Measurements from ENCODE around the gene ARPC4.
A peak's percentile ranks its signal among the peaks of the same experiment; 100 is the strongest.

The ARPC4 gene

GRCh38 chr3:9825451-9826040, 32.7 kb downstream of the ARPC4 start:
- no peak for ATAC-seq
- no peak for TF ChIP-seq ZNF565 (CRISPR knock-in tag; conservative IDR thresholded peaks at IDR 0.05; ENCODE audit: low read depth)
- TF ChIP-seq ZFP3 (CRISPR knock-in tag; IDR thresholded peaks at IDR 0.05) = no peak
- TF ChIP-seq TOX (CRISPR knock-in tag; IDR thresholded peaks at IDR 0.05; ENCODE audit: borderline replicate concordance) = no peak
- TF ChIP-seq ESRRG (CRISPR knock-in tag; IDR thresholded peaks at IDR 0.05) = no peak
- no peak for TF ChIP-seq ZFP30 (CRISPR knock-in tag; IDR thresholded peaks at IDR 0.05)
- TF ChIP-seq TSHZ2 (CRISPR knock-in tag; IDR thresholded peaks at IDR 0.05) = no peak
- TF ChIP-seq ZNF70 (CRISPR knock-in tag; IDR thresholded peaks at IDR 0.05) = no peak
- no peak for TF ChIP-seq POU6F1 (CRISPR knock-in tag; IDR thresholded peaks at IDR 0.05; ENCODE audit: borderline replicate concordance, low read depth)
- no peak for TF ChIP-seq GLIS3 (CRISPR knock-in tag; IDR thresholded peaks at IDR 0.05)
- TF ChIP-seq ZC3H10 (CRISPR knock-in tag; IDR thresholded peaks at IDR 0.05) = no peak
- no peak for TF ChIP-seq CSDC2 (CRISPR knock-in tag; IDR thresholded peaks at IDR 0.05)
- no peak for TF ChIP-seq CSRNP3 (CRISPR knock-in tag; IDR thresholded peaks at IDR 0.05)
- no peak for TF ChIP-seq OSR1 (CRISPR knock-in tag; IDR thresholded peaks at IDR 0.05)

GRCh38 chr3:9826815-9827573, 34.1 kb downstream of the ARPC4 start:
- no peak for TF ChIP-seq RARB (CRISPR knock-in tag; IDR thresholded peaks at IDR 0.05)
- TF ChIP-seq SNAI2 (CRISPR knock-in tag; IDR thresholded peaks at IDR 0.05) = no peak
- TF ChIP-seq ZNF565 (CRISPR knock-in tag; conservative IDR thresholded peaks at IDR 0.05; ENCODE audit: low read depth) = no peak
- TF ChIP-seq BACH2 (CRISPR knock-in tag; IDR thresholded peaks at IDR 0.05; ENCODE audit: borderline replicate concordance) = no peak
- no peak for TF ChIP-seq TOX (CRISPR knock-in tag; IDR thresholded peaks at IDR 0.05; ENCODE audit: borderline replicate concordance)
- no peak for TF ChIP-seq OSR1 (CRISPR knock-in tag; IDR thresholded peaks at IDR 0.05)
- no peak for TF ChIP-seq CSRNP3 (CRISPR knock-in tag; IDR thresholded peaks at IDR 0.05)
- no peak for TF ChIP-seq TCF4 (CRISPR knock-in tag; IDR thresholded peaks at IDR 0.05; ENCODE audit: borderline replicate concordance)
- TF ChIP-seq PATZ1 (CRISPR knock-in tag; IDR thresholded peaks at IDR 0.05; ENCODE audit: borderline replicate concordance) = no peak
- TF ChIP-seq GLIS3 (CRISPR knock-in tag; IDR thresholded peaks at IDR 0.05) = no peak
- no peak for TF ChIP-seq CREB5 (CRISPR knock-in tag; IDR thresholded peaks at IDR 0.05; ENCODE audit: low read depth)
- TF ChIP-seq ARNTL (CRISPR knock-in tag; IDR thresholded peaks at IDR 0.05; ENCODE audit: borderline replicate concordance, low read depth) = no peak
- TF ChIP-seq ZFP3 (CRISPR knock-in tag; IDR thresholded peaks at IDR 0.05) = no peak
- TF ChIP-seq ZC3H10 (CRISPR knock-in tag; IDR thresholded peaks at IDR 0.05) = no peak
- ATAC-seq = peak; percentile 80
